ENCODE data around the gene MAP2K7. TPM values are rescaled to one million over a fixed set of nuclear protein-coding genes. Genes with fewer than 3 reads are reported as not detected.

Gene MAP2K7
- total RNA-seq, 1 donor from 2014 or later = 42.2 TPM

GRCh38 chr19:7909471-7910067 is 5.9 kb downstream of the MAP2K7 start:
- peaks cover 11% of the 10 kb centered on the region for H3K4me1 Mint-ChIP-seq (ENCODE audit: unreplicated experiment)
- H3K36me3 Mint-ChIP-seq = peaks cover 4% of the 10 kb centered on the region
- H3K27ac Mint-ChIP-seq = no peak overlapping the region
- no peak for TF ChIP-seq CTCF (conservative IDR thresholded peaks at IDR 0.05)
- no peak overlapping the region for H3K4me3 Mint-ChIP-seq
- DNase-seq (ENCODE audit: extremely low spot score, unreplicated experiment) = peak; percentile 68
- peaks cover 4% of the 10 kb centered on the region for H3K27me3 Mint-ChIP-seq
- no peaks in the 10 kb centered on the region for H3K9me3 Mint-ChIP-seq

DNA sequence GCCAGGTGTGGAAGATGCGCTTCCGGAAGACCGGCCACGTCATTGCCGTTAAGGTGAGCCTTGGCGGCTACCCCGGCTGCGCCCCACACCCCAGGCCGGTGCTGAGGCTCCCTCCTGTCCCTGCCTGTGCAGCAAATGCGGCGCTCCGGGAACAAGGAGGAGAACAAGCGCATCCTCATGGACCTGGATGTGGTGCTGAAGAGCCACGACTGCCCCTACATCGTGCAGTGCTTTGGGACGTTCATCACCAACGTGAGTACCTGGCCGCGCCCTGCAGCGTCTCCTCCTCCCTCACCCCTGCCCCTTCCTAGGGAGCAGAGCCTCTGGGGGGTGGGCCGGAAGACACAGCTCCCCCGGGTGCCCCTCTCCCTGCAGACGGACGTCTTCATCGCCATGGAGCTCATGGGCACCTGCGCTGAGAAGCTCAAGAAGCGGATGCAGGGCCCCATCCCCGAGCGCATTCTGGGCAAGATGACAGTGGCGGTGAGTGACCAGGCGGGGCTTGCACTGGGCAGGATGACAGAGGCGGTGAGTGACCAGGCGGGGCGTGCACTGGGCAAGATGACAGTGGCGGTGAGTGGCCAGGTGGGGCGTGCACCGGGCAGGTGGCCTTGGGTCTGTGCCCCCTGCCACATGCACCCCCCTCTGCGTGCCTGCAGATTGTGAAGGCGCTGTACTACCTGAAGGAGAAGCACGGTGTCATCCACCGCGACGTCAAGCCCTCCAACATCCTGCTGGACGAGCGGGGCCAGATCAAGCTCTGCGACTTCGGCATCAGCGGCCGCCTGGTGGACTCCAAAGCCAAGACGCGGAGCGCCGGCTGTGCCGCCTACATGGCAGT is 6.9 kb downstream of the MAP2K7 start:
- H3K4me1 Mint-ChIP-seq (ENCODE audit: unreplicated experiment) = peaks cover 2% of the 10 kb centered on the region
- DNase-seq (ENCODE audit: extremely low spot score, unreplicated experiment) = peak; percentile 66
- peaks cover 4% of the 10 kb centered on the region for H3K36me3 Mint-ChIP-seq
- no peak overlapping the region for H3K4me3 Mint-ChIP-seq
- no peak for TF ChIP-seq CTCF (conservative IDR thresholded peaks at IDR 0.05)
- H3K9me3 Mint-ChIP-seq = no peaks in the 10 kb centered on the region
- no peak overlapping the region for H3K27ac Mint-ChIP-seq
- peaks cover 14% of the 10 kb centered on the region for H3K27me3 Mint-ChIP-seq

- Mint-ChIP-seq H3K4me3 (no peak overlapping the region), H3K36me3 (peaks cover 4% of the 10 kb centered on the region), H3K9me3 (no peaks in the 10 kb centered on the region), H3K27ac (no peak overlapping the region), H3K27me3 (peaks cover 20% of the 10 kb centered on the region), H3K4me1 (ENCODE audit: unreplicated experiment) (no peaks in the 10 kb centered on the region)
- DNase-seq (ENCODE audit: extremely low spot score, unreplicated experiment) = peak; percentile 66
- no peak for TF ChIP-seq CTCF (conservative IDR thresholded peaks at IDR 0.05)
Measured at GRCh38 chr19:7911508-7912143, 7.9 kb downstream of the MAP2K7 start.

DNA sequence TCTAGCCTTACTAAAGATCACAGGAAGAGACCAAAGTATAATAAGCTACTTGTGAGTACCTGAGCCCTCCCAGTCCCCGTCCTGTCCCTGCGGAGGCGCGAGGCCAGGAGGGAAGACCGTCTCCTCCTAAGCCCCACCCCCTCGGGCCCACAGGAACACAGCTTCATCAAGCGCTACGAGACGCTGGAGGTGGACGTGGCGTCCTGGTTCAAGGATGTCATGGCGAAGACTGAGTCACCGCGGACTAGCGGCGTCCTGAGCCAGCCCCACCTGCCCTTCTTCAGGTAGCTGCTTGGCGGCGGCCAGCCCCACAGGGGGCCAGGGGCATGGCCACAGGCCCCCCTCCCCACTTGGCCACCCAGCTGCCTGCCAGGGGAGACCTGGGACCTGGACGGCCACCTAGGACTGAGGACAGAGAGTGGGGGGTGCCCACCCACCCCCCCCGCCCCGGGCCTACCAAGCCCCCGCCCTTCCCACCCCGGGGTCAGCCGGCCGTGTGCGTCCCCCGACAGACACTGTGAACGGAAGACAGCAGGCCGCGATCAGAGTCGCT is 8.5 kb downstream of the MAP2K7 start:
- no peak for TF ChIP-seq CTCF (conservative IDR thresholded peaks at IDR 0.05)
- Mint-ChIP-seq H3K9me3 (no peaks in the 10 kb centered on the region), H3K27ac (no peak overlapping the region)

GRCh38 chr19:7912697-7913564 is 9.3 kb downstream of the MAP2K7 start:
- no peak for TF ChIP-seq CTCF (conservative IDR thresholded peaks at IDR 0.05)
- Mint-ChIP-seq H3K4me1 (ENCODE audit: unreplicated experiment) (no peaks in the 10 kb centered on the region), H3K36me3 (peaks cover 4% of the 10 kb centered on the region), H3K9me3 (no peaks in the 10 kb centered on the region), H3K4me3 (no peak overlapping the region), H3K27me3 (peaks cover 28% of the 10 kb centered on the region), H3K27ac (no peak overlapping the region)
- DNase-seq (ENCODE audit: extremely low spot score, unreplicated experiment) = peak; percentile 62

More for the DNA sequence above, 8.5 kb downstream of the MAP2K7 start:
- Mint-ChIP-seq H3K27me3 (peaks cover 25% of the 10 kb centered on the region), H3K36me3 (peaks cover 4% of the 10 kb centered on the region), H3K4me1 (ENCODE audit: unreplicated experiment) (no peaks in the 10 kb centered on the region), H3K4me3 (no peak overlapping the region)
- peak; percentile 68 for DNase-seq (ENCODE audit: extremely low spot score, unreplicated experiment)

Data from type B pancreatic cell (in vitro differentiated cells).